Cardiac muscle cell (in vitro differentiated cells and primary cell): Measurements from ENCODE around the gene ZFP36L2. TPM values are rescaled to one million over a fixed set of nuclear protein-coding genes. Genes with fewer than 3 reads are reported as not detected.

ENCODE experiments used
- DNase-seq, 2 donors: peaks; one replicate each; pipeline versions ENCODE4 v3.0.0 to v3.0.0-alpha.2; 2010 to 2017; ENCODE audit warnings: low read depth in 1 of 2, low spot score in 1 of 2
- H3K27ac ChIP-seq: fragments of 200-600 bp; sonication (generic); 2 replicates; pipeline ENCODE4 v1.5.1; 2016
- H3K27me3 ChIP-seq: fragments of 200-600 bp; sonication (generic); 2 replicates; pipeline ENCODE4 v1.6.0; 2016; ENCODE audit warnings: control low read depth
- H3K36me3 ChIP-seq: fragments of 200-600 bp; sonication (generic); 2 replicates; pipeline ENCODE4 v1.5.1; 2016; ENCODE audit warnings: control low read depth
- H3K4me1 ChIP-seq: fragments of 200-600 bp; sonication (generic); 2 replicates; pipeline ENCODE4 v1.8.1; 2017; ENCODE audit warnings: low read depth, mild to moderate bottlenecking, mixed run types
- H3K4me3 ChIP-seq: fragments of 200-600 bp; sonication (generic); 2 replicates; pipeline ENCODE4 v1.5.1; 2016; ENCODE audit warnings: mild to moderate bottlenecking
- H3K9me3 ChIP-seq: fragments of 200-600 bp; sonication (generic); 2 replicates; pipeline ENCODE4 v1.5.1; 2017; ENCODE audit warnings: low read depth, mild to moderate bottlenecking, control low read depth
- CTCF ChIP-seq: IDR thresholded peaks from 2 replicates; pipeline ENCODE4 v1.5.1; 2012; ENCODE audit warnings: low read depth, mild to moderate bottlenecking, low read length
- polyA plus RNA-seq: library from polyadenylated mRNA; unstranded; fragments of >200 nt; fragmentation: Nextera tagmentation; extraction: Ambion mirVana; gene quantifications from 2 replicates; pipeline ENCODE4 v1.2.1, GENCODE V29; 2016
- total RNA-seq: library from RNA; depleted of rRNA; stranded (reverse); fragments of >200 nt; gene quantifications from 2 replicates; pipeline ENCODE4 v1.2.3, GENCODE V29; 2016

Gene ZFP36L2
- total and polyA plus RNA-seq, 2 experiments from 2014 or later = 27.6 to 73.9 TPM

GRCh38 chr2:43270461-43270860, 44.1 kb upstream of the ZFP36L2 start:
- TF ChIP-seq CTCF = no peak
- no peak for DNase-seq
- Histone ChIP-seq H3K4me3 (no peak overlapping the region), H3K27ac (no peak overlapping the region), H3K9me3 (no peaks in the 10 kb centered on the region), H3K4me1 (peaks cover 41% of the 10 kb centered on the region), H3K27me3 (no peaks in the 10 kb centered on the region), H3K36me3 (no peaks in the 10 kb centered on the region)

- H3K4me1 ChIP-seq = peaks cover 49% of the 10 kb centered on the region
- H3K27ac ChIP-seq = no peak overlapping the region
- DNase-seq = peak; percentile 49 to 91
- H3K4me3 ChIP-seq = no peak overlapping the region
- H3K27me3 ChIP-seq = no peaks in the 10 kb centered on the region
- H3K36me3 ChIP-seq = no peaks in the 10 kb centered on the region
- no peak for TF ChIP-seq CTCF
- no peaks in the 10 kb centered on the region for H3K9me3 ChIP-seq
Measured at GRCh38 chr2:43269706-43270105, 43.3 kb upstream of the ZFP36L2 start.

- Histone ChIP-seq H3K36me3 (no peaks in the 10 kb centered on the region), H3K4me3 (no peak overlapping the region), H3K9me3 (no peaks in the 10 kb centered on the region), H3K27me3 (no peaks in the 10 kb centered on the region), H3K27ac (no peak overlapping the region), H3K4me1 (peaks cover 50% of the 10 kb centered on the region)
- TF ChIP-seq CTCF = peak; percentile 15
- DNase-seq = peak; percentile 34 to 98
Measured at GRCh38 chr2:43269074-43269572, 42.7 kb upstream of the ZFP36L2 start.

- H3K4me1 ChIP-seq = peaks cover 42% of the 10 kb centered on the region
Measured at GRCh38 chr2:43268066-43268953, 41.9 kb upstream of the ZFP36L2 start.

GRCh38 chr2:43267381-43267780, 41.0 kb upstream of the ZFP36L2 start:
- no peaks in the 10 kb centered on the region for H3K9me3 ChIP-seq
- H3K27me3 ChIP-seq = no peaks in the 10 kb centered on the region
- H3K36me3 ChIP-seq = no peaks in the 10 kb centered on the region
- H3K4me1 ChIP-seq = peaks cover 41% of the 10 kb centered on the region
- no peak overlapping the region for H3K27ac ChIP-seq
- TF ChIP-seq CTCF = no peak
- no peak for DNase-seq
- H3K4me3 ChIP-seq = no peak overlapping the region

More at GRCh38 chr2:43268066-43268953, 41.9 kb upstream of the ZFP36L2 start:
- Histone ChIP-seq H3K4me3 (no peak overlapping the region), H3K9me3 (no peaks in the 10 kb centered on the region), H3K27me3 (no peaks in the 10 kb centered on the region), H3K36me3 (no peaks in the 10 kb centered on the region), H3K27ac (no peak overlapping the region)
- TF ChIP-seq CTCF = no peak
- DNase-seq = no peak
